HepG2 (cell line): Measurements from ENCODE around the gene TMCO4. TPM values are rescaled to one million over a fixed set of nuclear protein-coding genes. Genes with fewer than 3 reads are reported as not detected.

ENCODE experiments used
- ARID5B ChIP-seq: IDR thresholded peaks from 2 replicates; pipeline ENCODE4 v1.4.0; 2020; ENCODE audit warnings: mild to moderate bottlenecking, missing genetic modification reagents
- CEBPZ ChIP-seq: IDR thresholded peaks from 2 replicates; pipeline ENCODE4 v1.6.1; 2012; ENCODE audit warnings: low read length, improper control_type of control experiment
- KDM3A ChIP-seq: IDR thresholded peaks from 2 replicates; pipeline ENCODE4 v1.6.1; 2018; ENCODE audit warnings: low read depth, missing compliant biosample characterization
- MTF2 ChIP-seq: sonication (generic); formaldehyde crosslinking; IDR thresholded peaks from 2 replicates; pipeline ENCODE4 v1.5.0; 2020; ENCODE audit warnings: missing genetic modification reagents, borderline replicate concordance
- SMAD9 ChIP-seq: sonication (generic); formaldehyde crosslinking; IDR thresholded peaks from 2 replicates; pipeline ENCODE4 v1.5.1; 2020; ENCODE audit warnings: mild to moderate bottlenecking, missing genetic modification reagents
- THAP9 ChIP-seq: sonication (generic); formaldehyde crosslinking; IDR thresholded peaks from 2 replicates; pipeline ENCODE4; 2020; ENCODE audit warnings: missing genetic modification reagents, mild to moderate bottlenecking, borderline replicate concordance
- ZFAT ChIP-seq: sonication (generic); formaldehyde crosslinking; conservative IDR thresholded peaks from 2 replicates; pipeline ENCODE4 v1.8.1; 2023; ENCODE audit warnings: missing genetic modification reagents, inconsistent platforms
- ZNF274 ChIP-seq: sonication (generic); formaldehyde crosslinking; IDR thresholded peaks from 2 replicates; pipeline ENCODE4 v1.5.1; 2020; ENCODE audit warnings: mild to moderate bottlenecking, missing genetic modification reagents
- ZNF770 ChIP-seq: sonication (generic); formaldehyde crosslinking; IDR thresholded peaks from 2 replicates; pipeline ENCODE4 v1.5.0; 2020; ENCODE audit warnings: mild to moderate bottlenecking, missing genetic modification reagents
- polyA plus RNA-seq, 8 experiments: library from polyadenylated mRNA; depleted of rRNA in 3 of 8; stranded (reverse) in 7 of 8; unstranded in 1 of 8; fragments of >200 nt; fragmentation: Illumina TruSeq in 4 of 8; extraction: Trizol in 4 of 8; gene quantifications; 2 replicates each; pipeline versions ENCODE4 v1.2.1 to v1.2.3, GENCODE V29; 2011 to 2016; ENCODE audit warnings: low read depth in 4 of 8, missing spikeins in 1 of 8, mixed read lengths in 1 of 8; ENCODE audit not compliant: insufficient read depth in 1 of 8
- total RNA-seq, 5 experiments: library from RNA; depleted of rRNA; stranded (reverse); fragments of >200 nt; fragmentation: Illumina TruSeq; extraction: Trizol; gene quantifications; 2 replicates each; pipeline ENCODE4 v1.2.3, GENCODE V29; 2016; ENCODE audit warnings: low read depth in 1 of 5
- TF ChIP-seq, protein P1 (sequence below): sonication (generic); formaldehyde crosslinking; conservative IDR thresholded peaks from 2 replicates; pipeline ENCODE4 v1.4.0; 2020; ENCODE audit warnings: mild to moderate bottlenecking, missing genetic modification reagents, moderate library complexity

Gene TMCO4
- total and polyA plus RNA-seq, 2 of the 13 experiments (the other 11 are each of a cell fraction or from before 2014, with no cell fraction given): 2.1 to 4.1 TPM

DNA sequence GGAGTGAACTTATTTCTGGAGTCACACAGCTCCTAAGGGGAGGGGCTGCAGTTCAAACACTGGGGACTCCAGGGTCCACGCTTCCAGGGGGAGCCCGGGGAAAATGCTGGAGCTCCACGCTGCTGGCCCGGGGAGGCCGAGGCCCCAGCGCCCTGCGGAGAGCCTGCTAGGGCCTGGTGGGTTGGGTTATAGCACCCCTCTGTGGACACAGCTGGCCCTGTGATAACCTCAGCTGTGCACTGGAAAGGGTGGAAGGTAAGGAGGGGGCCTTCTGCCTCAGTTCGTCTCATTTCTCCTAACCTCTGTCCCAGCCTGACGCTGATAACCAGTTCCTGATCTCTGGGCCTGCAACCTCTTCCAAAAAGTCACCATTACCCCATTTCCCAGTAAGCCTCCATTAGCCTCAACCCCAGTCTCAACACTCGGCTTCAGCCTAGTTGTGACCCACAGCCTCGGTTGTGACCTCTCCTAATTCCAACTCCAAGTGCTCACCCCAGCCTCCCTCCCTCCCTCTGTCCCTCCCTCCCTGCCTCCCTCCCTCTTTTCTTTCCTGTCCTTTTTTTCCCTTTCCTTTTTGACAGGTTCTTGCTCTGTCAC lies 148.5 kb downstream of the TMCO4 start (continued):
- TF ChIP-seq CEBPZ: no peak
- TF ChIP-seq SMAD9: no peak
- no peak for TF ChIP-seq ZFAT (CRISPR knock-in tag)
- no peak for TF ChIP-seq THAP9 (CRISPR knock-in tag)
- TF ChIP-seq ARID5B: 0 out of 2 replicates have a peak, but pooled peaks have one; percentile 12
- TF ChIP-seq ZNF770 (CRISPR knock-in tag): peak; percentile 39; the same call in 1 of the 2 replicates
- TF ChIP-seq MTF2 (CRISPR knock-in tag): no peak
- no peak for TF ChIP-seq ZNF274 (CRISPR knock-in tag)
- TF ChIP-seq, protein P1, sequence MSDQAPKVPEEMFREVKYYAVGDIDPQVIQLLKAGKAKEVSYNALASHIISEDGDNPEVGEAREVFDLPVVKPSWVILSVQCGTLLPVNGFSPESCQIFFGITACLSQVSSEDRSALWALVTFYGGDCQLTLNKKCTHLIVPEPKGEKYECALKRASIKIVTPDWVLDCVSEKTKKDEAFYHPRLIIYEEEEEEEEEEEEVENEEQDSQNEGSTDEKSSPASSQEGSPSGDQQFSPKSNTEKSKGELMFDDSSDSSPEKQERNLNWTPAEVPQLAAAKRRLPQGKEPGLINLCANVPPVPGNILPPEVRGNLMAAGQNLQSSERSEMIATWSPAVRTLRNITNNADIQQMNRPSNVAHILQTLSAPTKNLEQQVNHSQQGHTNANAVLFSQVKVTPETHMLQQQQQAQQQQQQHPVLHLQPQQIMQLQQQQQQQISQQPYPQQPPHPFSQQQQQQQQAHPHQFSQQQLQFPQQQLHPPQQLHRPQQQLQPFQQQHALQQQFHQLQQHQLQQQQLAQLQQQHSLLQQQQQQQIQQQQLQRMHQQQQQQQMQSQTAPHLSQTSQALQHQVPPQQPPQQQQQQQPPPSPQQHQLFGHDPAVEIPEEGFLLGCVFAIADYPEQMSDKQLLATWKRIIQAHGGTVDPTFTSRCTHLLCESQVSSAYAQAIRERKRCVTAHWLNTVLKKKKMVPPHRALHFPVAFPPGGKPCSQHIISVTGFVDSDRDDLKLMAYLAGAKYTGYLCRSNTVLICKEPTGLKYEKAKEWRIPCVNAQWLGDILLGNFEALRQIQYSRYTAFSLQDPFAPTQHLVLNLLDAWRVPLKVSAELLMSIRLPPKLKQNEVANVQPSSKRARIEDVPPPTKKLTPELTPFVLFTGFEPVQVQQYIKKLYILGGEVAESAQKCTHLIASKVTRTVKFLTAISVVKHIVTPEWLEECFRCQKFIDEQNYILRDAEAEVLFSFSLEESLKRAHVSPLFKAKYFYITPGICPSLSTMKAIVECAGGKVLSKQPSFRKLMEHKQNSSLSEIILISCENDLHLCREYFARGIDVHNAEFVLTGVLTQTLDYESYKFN: no peak
- TF ChIP-seq KDM3A: 0 out of 2 replicates have a peak, but pooled peaks have one; percentile 52
